ENCODE data around the gene ATP2B2.

Gene ATP2B2

DNA sequence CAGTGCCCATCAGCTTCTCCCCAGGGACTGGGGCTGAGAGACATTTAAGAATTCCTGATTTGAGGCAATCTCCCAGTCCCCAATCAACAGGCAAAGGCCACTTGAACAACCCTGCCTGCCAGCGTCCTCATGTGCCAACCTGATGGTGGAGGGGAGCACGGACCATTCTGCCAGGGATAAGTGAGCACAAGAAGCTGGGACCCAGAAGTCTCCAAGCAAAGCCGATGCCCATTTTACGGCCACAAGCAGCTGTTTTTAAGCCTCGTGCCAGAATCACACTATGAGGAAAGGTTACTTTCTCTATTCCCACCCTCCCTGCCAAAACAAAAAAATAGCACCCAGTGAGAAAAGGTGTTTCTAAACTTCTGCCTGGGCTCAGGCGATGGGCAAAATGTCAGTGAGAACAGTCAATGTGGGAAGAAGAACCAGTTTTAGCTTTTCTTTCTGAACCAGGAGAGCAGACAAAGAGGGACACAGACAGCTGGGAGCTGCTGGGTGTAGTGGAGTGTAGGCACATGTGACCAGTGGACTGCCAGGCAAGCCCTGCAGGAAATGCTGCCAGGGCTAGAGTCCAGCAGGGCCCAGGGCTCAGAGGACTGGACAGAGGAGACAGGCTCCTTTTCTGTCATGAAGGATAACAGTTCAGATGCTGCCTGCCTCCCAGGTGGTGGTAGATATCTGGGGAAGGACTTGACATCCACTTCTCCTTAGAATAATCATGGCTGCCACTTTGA, 57.7 kb downstream of the ATP2B2 start:
- no peak for DNase-seq (ENCODE audit: low spot score)

DNA sequence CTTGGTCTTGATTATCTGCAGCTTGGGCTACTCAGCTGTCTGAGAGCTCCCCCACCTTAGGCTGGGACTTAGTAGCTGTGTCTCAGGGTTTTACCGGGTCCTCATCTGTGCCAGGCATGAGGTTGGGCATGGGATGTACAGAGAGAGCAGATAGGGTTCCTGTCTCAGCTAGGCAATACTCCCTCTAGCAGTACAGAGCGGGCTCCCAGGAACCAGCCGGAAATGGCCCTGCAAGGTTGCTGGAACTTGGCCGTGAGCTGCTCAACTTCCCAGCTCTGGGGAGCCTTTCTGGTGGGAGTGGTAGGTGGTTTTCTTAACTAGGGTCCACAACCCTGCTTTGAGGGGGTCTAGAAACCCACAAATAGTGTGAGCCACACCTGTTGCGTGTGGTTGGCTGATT, 58.3 kb downstream of the ATP2B2 start:
- no peak for DNase-seq (ENCODE audit: low spot score)

- no peak for DNase-seq (ENCODE audit: low spot score)
Measured at GRCh38 chr3:10445561-10446175, 59.7 kb downstream of the ATP2B2 start.

DNA sequence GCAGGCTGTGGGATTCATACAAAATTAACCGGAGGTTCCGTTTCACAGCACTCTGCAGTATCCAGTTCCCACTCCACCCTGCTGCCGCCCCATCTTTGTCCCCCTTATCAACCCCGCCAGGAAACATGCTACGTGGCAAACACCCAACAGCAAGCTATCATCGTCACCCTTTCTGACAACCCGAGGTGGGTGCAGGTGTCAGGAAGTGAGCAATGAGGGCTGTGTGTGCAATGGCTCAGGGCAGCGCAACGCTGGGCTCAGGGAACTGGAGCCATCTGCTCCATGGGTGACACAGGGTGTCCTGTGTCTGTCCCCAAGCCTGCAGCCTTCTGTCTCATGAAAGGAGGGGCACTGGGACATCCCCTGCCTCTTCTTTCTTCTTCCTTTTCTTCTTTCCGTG, 60.9 kb downstream of the ATP2B2 start:
- no peak for DNase-seq (ENCODE audit: low spot score)

DNA sequence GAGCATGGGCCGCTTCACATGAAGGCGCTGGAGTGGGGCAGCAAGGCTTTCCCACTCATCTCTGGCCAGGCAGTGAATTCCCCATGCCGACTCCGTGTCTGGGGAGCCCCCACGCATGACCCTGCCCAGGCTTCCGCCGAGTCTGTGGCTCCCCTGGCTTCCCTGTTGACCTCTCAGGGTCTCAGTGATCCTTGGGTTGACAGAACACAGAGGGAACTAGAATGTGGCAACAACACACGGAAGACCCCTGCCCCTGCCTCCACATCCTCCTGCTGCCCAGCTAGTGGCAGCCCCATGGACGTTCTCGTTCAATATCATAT, 61.3 kb downstream of the ATP2B2 start:
- DNase-seq (ENCODE audit: low spot score) = no peak

DNA sequence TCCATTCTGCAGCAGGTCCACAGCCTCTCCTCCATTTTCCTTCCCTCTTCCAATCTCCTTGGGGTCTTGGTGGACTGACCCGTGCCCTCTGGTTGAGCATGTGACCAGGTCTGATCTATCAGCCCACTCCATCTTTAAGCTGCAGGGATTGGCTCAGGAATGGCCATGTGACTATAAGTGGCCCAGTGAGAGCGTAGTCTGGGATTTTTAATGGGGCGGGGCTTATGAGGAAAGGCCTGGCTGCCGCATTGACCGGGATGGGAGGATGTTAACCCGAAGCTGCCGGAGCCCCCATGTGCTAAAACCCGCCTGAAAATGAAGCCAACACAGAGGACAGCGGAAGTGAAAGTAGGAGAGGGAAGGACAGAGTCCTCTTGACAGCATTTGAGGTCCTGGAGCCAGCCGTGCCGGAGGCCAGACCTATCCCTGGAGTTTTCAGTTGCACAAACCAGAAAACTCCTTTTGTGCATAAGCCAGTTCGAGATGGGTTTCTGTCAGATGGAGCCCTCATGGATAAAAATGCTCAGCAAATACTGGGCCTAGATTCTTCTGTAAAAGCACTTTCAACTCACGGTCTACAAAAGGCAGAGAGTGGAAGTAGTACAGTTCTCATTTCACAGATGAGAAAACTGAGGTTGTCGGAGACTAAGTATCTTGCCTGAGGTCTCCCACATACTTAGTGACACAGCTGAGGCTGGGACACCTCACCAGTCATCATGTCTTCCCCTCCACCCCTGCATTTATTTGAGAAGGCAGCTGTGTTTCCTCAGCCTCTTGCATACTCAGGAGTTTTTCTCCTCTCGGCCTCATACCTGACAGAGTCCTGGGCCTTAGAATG, 61.9 kb downstream of the ATP2B2 start:
- no peak for DNase-seq (ENCODE audit: low spot score)

DNA sequence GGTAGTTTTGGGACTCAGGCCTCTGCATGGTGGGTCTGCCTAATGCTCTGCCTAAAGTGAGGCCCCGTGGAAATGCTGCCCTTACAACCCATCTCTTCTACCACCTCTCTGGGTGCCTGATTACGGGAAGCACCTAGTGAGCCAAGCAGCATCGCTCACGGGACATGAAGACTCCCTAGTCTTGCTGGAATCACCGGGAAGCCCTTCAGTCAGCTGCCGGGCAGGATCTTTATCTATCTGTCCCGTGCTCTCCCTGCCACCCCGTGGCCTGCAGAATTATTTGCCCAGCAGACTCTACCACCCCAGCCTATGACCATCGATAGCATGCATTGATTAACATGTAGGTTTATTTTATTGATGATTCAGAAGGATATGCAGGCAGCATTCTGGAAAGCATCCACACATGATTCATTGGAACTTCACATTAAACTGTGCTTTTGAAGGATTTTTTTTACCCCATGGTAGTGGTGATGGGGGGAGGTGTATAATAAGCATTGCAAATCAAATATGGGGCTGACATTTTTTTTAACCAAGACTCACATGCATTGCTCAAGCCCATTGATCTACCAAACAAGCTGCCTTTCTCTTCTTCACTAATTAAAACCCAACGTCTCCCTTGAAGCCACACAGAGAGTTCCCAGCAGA, 63.1 kb downstream of the ATP2B2 start:
- DNase-seq (ENCODE audit: low spot score) = no peak

GRCh38 chr3:10440684-10441083, 64.7 kb downstream of the ATP2B2 start:
- DNase-seq (ENCODE audit: low spot score) = no peak

GRCh38 chr3:10438902-10439610, 66.3 kb downstream of the ATP2B2 start:
- no peak for DNase-seq (ENCODE audit: low spot score)

DNA sequence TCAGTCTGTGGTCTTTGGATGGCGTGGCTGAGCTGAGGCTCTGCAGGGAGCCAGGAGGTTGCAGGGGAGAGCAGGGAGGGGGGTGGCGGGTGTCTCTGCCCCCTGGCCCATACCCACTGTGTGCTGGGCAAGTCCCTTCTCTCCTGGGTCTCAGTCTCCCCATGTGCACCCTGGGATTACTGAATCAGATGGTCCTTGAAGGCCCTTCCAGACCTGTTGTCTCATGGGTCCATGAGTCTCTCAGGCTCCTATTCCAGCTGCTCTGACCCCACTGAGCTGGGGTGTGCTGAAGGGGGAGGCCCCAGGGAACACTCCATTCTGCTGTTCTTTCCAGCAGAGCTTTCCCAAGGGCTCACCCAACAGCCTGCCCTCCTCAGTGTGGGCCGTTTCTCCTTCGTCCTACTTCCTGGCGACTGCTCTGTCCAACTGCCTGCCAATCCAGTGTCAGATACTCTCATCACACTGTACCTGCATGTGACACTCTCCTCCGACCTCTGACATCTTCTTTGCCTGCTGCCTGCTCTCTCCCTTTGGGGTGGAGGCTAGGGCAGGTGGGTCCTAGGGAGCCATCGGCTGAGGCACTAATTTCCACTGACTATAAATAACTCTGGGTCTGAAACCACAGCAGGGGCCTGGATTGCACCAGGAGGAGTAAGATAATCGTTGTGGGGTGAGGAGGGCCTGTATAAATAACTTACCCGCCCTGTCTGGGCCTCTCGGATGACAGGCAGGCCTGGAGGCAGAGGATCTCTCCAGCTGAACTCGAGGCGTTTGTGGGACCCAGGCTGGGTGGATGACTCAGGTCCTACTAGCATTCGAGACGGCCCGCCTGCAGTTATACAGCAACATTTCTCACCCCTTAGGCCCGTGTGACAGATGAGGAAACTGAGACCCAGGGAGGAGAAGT, 67.1 kb downstream of the ATP2B2 start:
- DNase-seq (ENCODE audit: low spot score) = no peak

DNA sequence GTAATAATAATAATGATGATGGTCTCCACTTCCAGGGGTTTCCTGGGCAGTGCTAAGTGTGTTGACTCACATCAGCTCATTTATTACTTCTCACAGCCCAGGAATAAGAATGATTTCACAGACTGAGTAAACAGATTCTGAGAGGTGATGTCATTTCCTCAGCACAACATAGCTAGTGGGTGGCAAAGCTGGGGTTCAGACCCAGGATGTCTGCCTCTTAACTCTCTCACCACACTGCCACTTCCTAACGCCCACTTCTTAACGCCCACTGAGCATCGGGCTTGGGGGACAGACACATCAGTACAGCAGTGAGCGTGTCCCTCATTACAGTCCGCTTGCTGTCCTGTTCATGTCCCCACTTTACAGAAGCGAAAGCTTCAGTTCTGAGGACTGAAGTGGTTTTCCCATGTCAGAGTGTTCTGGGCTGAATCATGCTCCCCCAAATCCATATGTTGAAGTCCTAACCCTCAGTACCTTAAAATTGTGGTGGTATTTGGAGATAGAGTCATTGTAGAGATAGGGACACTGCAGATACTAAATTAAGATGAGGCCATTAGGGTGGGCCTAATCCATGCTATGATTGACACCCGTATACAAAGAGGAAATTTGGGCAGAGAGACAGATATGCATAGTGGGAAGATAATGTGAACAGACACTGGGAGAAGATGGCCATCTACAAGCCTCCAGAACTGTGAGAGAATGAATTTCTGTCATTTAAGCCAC, 68.0 kb downstream of the ATP2B2 start:
- no peak for DNase-seq (ENCODE audit: low spot score)

DNA sequence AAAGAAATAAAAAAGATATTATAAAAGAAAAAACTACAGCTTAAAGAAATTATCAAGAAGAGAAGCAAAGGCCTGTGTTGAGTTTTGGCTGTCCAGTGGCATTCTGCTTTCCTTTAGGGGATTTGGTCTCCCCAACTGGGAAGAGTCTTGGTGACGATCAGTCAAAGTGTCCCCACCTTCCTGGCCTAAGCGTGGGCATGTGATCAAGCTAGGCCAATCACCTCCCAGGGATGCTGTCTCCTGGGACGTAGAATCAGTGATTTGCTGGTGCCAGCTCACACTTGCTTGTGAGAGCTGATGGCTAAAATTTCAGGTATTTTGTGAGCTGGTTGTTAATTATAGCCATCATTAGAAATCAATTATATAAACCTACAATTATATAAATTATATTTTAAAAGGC, 69.5 kb downstream of the ATP2B2 start:
- DNase-seq (ENCODE audit: low spot score) = no peak

DNA sequence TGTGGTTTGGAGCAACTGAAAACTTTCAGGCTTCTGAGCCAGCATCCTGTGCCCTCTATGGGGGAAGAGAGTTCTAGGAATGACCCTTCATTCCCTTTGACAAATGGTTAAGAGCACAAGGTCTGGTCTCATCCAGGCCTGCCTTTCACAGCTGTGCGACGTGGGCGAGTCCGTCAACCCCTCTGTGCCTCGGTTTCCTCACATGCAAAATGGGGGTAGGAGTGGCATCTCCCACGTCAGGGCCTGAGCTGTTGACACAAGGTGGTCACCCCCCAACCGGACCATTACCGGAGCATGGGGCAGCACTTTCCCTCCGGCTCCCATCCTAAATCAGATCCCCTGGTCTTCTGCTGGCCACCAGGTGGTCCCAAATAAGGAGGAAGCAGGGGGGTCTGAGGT, 70.4 kb downstream of the ATP2B2 start:
- DNase-seq (ENCODE audit: low spot score) = no peak

DNA sequence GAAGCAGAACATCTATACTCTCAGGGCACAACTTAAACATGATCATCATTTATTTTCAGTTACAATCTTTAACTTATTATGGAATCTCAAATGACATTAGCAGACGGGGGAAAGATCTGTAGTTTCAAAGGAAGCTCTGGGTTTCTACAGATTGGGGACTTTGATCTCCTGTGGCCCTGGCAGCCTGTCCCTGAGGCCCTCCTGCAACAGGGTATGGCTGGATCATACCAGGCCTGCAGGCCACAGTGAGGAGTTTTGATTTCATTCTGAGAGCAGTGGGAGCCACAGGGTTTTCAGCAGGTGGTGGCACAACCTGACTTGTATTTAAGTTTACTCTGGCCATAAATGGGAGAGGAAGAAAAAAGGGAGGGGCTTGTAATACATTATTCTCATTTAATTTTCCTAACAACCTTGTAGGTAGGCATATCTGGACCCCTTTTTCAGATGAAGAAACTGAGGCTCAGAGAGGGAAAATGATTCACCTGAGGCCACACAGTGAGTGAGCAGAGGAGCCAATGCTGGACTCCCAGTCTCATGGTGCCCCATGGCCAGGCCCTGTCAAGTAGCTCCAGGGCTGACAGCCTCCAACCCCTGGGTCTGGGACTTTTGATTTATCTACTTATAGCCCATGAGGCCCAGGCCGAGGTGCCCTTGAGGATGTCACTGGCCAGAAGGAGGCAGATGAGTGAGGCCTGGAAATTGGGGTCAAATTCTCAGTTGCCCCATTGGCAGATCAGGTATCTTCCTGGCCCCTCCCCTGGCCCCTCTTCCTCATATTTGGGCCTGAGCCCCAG, 71.0 kb downstream of the ATP2B2 start:
- no peak for DNase-seq (ENCODE audit: low spot score)

DNA sequence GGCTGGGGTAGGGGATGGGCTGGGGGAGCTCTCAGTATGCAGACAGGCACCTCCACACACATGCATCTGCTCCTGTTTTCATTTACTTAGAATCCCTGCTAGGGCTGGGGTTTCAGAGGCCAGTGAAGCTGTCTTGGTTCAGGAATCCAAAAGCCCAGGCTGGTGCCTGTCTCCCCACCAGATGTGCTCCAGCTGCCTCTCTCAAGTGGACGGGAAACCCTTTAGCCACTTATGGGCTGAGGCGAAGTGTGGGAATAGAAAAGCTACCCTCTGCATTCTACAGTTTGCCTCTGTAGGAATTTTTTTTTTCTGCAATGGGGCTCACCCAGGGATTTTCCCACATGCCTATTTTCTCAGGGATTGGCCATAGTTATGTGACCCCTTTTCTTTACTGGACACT, 72.5 kb downstream of the ATP2B2 start:
- DNase-seq (ENCODE audit: low spot score) = no peak

DNA sequence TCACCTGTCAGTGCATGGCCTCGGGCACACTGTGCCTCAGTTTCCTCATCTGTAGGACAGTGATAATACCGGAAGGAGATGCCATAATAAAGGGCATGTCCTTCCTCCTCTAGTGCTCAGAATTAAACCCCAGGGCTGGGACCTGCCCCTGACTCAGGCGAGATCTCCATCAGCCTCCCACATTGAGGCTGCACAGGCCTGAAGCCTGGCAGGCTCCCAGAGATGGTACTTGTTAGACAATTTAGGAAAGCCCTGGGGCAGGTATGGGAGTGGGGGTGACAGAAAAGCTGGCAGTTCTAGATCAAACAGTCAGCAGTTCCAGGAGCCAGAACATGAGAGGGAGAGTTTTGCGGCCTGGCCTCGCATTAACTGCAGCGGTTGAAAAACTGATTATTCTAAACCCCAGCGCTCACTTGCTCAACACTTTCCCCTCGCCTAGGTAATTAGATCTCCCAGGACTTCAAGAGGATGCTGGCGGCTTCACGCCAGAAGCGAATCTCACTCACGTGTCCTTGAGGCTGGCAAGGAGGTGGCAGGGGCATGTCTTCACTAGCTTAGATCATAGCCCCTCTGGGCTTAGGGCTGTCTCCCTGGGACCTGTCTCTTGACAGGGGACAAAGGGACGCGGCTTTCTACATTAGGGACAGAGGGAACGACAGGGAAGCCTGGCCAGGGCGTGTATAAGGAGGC, 73.1 kb downstream of the ATP2B2 start:
- no peak for DNase-seq (ENCODE audit: low spot score)

DNA sequence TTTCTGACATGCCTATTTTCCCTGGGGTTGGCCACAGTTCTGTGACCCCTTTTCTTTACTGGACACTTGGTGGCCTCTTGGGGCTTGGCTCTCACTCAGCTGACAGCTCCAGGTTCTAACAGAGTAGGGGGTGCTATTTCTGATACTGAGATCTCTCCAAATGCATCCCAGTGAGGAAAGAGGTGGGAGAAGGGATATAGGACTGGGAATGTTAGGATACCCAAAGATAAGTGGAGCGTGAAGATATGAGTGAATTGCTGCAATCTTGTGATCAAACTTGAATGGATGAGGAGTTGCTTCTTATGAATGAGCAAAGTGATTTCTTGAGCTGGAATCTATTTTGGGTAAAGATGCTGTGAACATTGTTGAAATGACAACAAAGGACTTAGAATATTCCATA, 74.6 kb downstream of the ATP2B2 start:
- no peak for DNase-seq (ENCODE audit: low spot score)

GRCh38 chr3:10428406-10429091, 76.8 kb downstream of the ATP2B2 start:
- no peak for DNase-seq (ENCODE audit: low spot score)
